CD14-positive monocyte (primary cell): Measurements from ENCODE around the gene POLK. TPM values are rescaled to one million over a fixed set of nuclear protein-coding genes. Genes with fewer than 3 reads are reported as not detected.

Experiments
- DNase-seq, 3 donors: peaks; one replicate each; pipeline ENCODE4 v3.0.0-alpha.2; 2011 to 2022
- H2AFZ ChIP-seq: 2 replicates; pipeline ENCODE4 v1.6.0; 2012; ENCODE audit warnings: mild to moderate bottlenecking, low read depth, low read length, inconsistent platforms; ENCODE audit not compliant: insufficient read depth, poor library complexity, severe bottlenecking
- H3K27ac ChIP-seq, 2 donors: 1 replicate in 1 of 2; 2 replicates in 1 of 2; pipeline ENCODE4 v1.5.1; 2012 to 2013; ENCODE audit warnings: low read length in 2 of 2, control low read depth in 1 of 2, inconsistent platforms in 1 of 2, low read depth in 1 of 2, mild to moderate bottlenecking in 1 of 2
- H3K27me3 ChIP-seq, 2 donors: one replicate each; pipeline versions ENCODE4 v1.6.0 to v1.6.1; 2011 to 2013; ENCODE audit warnings: low read length in 2 of 2; ENCODE audit not compliant: control insufficient read depth in 2 of 2, insufficient read depth in 2 of 2
- H3K36me3 ChIP-seq, 2 donors: replicated peaks in 1 of 2; 1 replicate in 1 of 2; 2 replicates in 1 of 2; pipeline versions ENCODE4 v1.5.1 to v1.6.1; 2012 to 2013; ENCODE audit warnings: low read length in 2 of 2, control low read depth in 1 of 2, inconsistent platforms in 1 of 2, mild to moderate bottlenecking in 1 of 2; ENCODE audit not compliant: insufficient read depth in 2 of 2, control insufficient read depth in 1 of 2
- H3K4me1 ChIP-seq, 2 donors: 1 replicate in 1 of 2; 2 replicates in 1 of 2; pipeline versions ENCODE4 v1.5.1 to v1.6.1; 2012 to 2013; ENCODE audit warnings: low read length in 2 of 2, control low read depth in 1 of 2, inconsistent platforms in 1 of 2, mild to moderate bottlenecking in 1 of 2, moderate library complexity in 1 of 2; ENCODE audit not compliant: insufficient read depth in 2 of 2, control insufficient read depth in 1 of 2
- H3K4me2 ChIP-seq: replicated peaks from 2 replicates; pipeline ENCODE3; 2012; ENCODE audit warnings: low read length, moderate library complexity, mild to moderate bottlenecking; ENCODE audit not compliant: poor library complexity, severe bottlenecking; ENCODE audit errors: extremely low read depth
- H3K4me3 ChIP-seq, 3 experiments: fragments of 200-600 bp in 1 of 3; sonication (generic) in 1 of 3; replicated peaks in 1 of 3; 1 replicate in 2 of 3; 2 replicates in 1 of 3; pipeline ENCODE4 v1.5.1; 2011 to 2013; ENCODE audit warnings: low read length in 3 of 3, mild to moderate bottlenecking in 3 of 3, control low read depth in 2 of 3, low read depth in 2 of 3, inconsistent platforms in 1 of 3, moderate library complexity in 1 of 3
- H3K79me2 ChIP-seq: 2 replicates; pipeline ENCODE4 v1.6.0; 2012; ENCODE audit warnings: mild to moderate bottlenecking, control low read depth, inconsistent platforms, low read length, moderate library complexity; ENCODE audit not compliant: insufficient read depth
- H3K9ac ChIP-seq: 2 replicates; pipeline ENCODE4 v1.6.0; 2017; ENCODE audit warnings: low read length, mild to moderate bottlenecking; ENCODE audit not compliant: insufficient read depth, poor library complexity, severe bottlenecking
- H3K9me3 ChIP-seq, 2 donors: replicated peaks in 1 of 2; 1 replicate in 1 of 2; 2 replicates in 1 of 2; pipeline versions ENCODE4 v1.5.1 to v1.6.1; 2012 to 2013; ENCODE audit warnings: low read length in 2 of 2, control low read depth in 1 of 2; ENCODE audit not compliant: control insufficient read depth in 1 of 2, insufficient read depth in 1 of 2
- H4K20me1 ChIP-seq: 2 replicates; pipeline ENCODE4 v1.6.0; 2012; ENCODE audit warnings: mild to moderate bottlenecking, low read length, control low read depth, moderate library complexity; ENCODE audit not compliant: insufficient read depth
- H3K27ac Mint-ChIP-seq, 7 donors: one replicate each; pipeline ENCODE4 v1.8.0; 2020; ENCODE audit warnings: mild to moderate bottlenecking in 7 of 7, mixed read lengths in 7 of 7, moderate library complexity in 6 of 7, inconsistent platforms in 2 of 7
- H3K27me3 Mint-ChIP-seq, 3 donors: one replicate each; pipeline ENCODE4 v1.8.0; 2021 to 2022; ENCODE audit warnings: low read depth in 3 of 3, mild to moderate bottlenecking in 3 of 3, mixed read lengths in 3 of 3, moderate library complexity in 3 of 3, inconsistent platforms in 1 of 3
- H3K36me3 Mint-ChIP-seq, 2 donors: one replicate each; pipeline ENCODE4 v1.8.0; 2020; ENCODE audit warnings: mixed read lengths in 2 of 2, inconsistent platforms in 1 of 2, mild to moderate bottlenecking in 1 of 2
- H3K4me1 Mint-ChIP-seq: one replicate; pipeline ENCODE4 v1.8.0; 2020; ENCODE audit warnings: mild to moderate bottlenecking, mixed read lengths
- H3K4me3 Mint-ChIP-seq, 2 donors: one replicate each; pipeline ENCODE4 v1.8.0; 2020; ENCODE audit warnings: mild to moderate bottlenecking in 2 of 2, mixed read lengths in 2 of 2, moderate library complexity in 1 of 2
- H3K9me3 Mint-ChIP-seq, 7 donors: one replicate each; pipeline ENCODE4 v1.8.0; 2020 to 2022; ENCODE audit warnings: mixed read lengths in 7 of 7, mild to moderate bottlenecking in 6 of 7, moderate library complexity in 6 of 7, inconsistent platforms in 2 of 7
- WGBS: methylation state at CpG from one replicate; pipeline ENCODE4 v1.1.5; 2013; ENCODE audit warnings: missing lambda C conversion rate; ENCODE audit not compliant: insufficient coverage; 5-methylcytosine and 5-hydroxymethylcytosine counted together
- intact Hi-C, 2 donors: fragments of 100-400 bp; cut with micrococcal nuclease; formaldehyde crosslinking; loops; one replicate each; pipeline versions ENCODE4 v1.15.0 to v1.15.1; 2023
- polyA plus RNA-seq, 3 donors: library from polyadenylated mRNA; depleted of rRNA in 1 of 3; unstranded in 2 of 3; stranded (reverse) in 1 of 3; fragments of 300-500 nt in 2 of 3; fragments of >200 nt in 1 of 3; fragmentation: Illumina TruSeq in 2 of 3; gene quantifications; 1 replicate in 2 of 3; 2 replicates in 1 of 3; pipeline ENCODE4 v1.2.3, GENCODE V29; 2012 to 2021
- TF ChIP-seq, protein P1 (sequence below): fragments of 200-600 bp; IDR thresholded peaks from one replicate; pipeline ENCODE4 v1.8.0; 2022; ENCODE audit warnings: antibody characterized with exemption, mild to moderate bottlenecking

Gene POLK
- polyA plus RNA-seq, 3 donors, result 18.1 to 27.2 (median 22.3) TPM

DNA sequence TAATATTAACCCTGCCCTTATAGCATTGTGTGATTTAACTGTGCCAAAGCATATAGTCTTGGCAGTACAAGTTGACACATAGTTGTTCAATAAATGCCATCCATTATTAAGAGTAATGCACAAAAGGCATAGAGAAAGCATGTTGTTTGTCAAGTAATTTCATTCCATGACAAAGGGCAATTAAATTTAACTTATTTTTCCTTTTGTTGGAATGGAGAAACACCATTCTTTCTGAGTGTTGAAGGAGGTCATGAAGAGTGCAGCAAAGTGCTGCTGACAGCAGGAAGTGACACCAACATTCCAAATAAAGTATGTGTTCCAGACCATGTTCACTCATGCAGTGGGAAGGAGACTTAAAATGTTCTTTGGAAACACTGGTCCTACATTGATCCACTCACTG lies 128.7 kb downstream of the POLK start:
- Histone ChIP-seq H3K27ac (no peak overlapping the region), H3K4me1 (no peaks in the 10 kb centered on the region), H3K9ac (no peak overlapping the region), H3K4me3 (no peak overlapping the region), H3K4me2 (no peak overlapping the region), H4K20me1 (no peaks in the 10 kb centered on the region), H2AFZ (no peak overlapping the region), H3K9me3 (no peaks in the 10 kb centered on the region), H3K79me2 (no peaks in the 10 kb centered on the region), H3K36me3 (no peaks in the 10 kb centered on the region), H3K27me3 (no peaks in the 10 kb centered on the region)
- TF ChIP-seq, protein P1, sequence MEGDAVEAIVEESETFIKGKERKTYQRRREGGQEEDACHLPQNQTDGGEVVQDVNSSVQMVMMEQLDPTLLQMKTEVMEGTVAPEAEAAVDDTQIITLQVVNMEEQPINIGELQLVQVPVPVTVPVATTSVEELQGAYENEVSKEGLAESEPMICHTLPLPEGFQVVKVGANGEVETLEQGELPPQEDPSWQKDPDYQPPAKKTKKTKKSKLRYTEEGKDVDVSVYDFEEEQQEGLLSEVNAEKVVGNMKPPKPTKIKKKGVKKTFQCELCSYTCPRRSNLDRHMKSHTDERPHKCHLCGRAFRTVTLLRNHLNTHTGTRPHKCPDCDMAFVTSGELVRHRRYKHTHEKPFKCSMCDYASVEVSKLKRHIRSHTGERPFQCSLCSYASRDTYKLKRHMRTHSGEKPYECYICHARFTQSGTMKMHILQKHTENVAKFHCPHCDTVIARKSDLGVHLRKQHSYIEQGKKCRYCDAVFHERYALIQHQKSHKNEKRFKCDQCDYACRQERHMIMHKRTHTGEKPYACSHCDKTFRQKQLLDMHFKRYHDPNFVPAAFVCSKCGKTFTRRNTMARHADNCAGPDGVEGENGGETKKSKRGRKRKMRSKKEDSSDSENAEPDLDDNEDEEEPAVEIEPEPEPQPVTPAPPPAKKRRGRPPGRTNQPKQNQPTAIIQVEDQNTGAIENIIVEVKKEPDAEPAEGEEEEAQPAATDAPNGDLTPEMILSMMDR, result no peak
- Mint-ChIP-seq H3K27ac (no peak overlapping the region), H3K36me3 (no peaks in the 10 kb centered on the region), H3K27me3 (peaks cover 0 to 4% (median 2%) of the 10 kb centered on the region in 3 donors), H3K4me1 (no peaks in the 10 kb centered on the region), H3K4me3 (no peak overlapping the region), H3K9me3 (peaks cover 0 to 10% (median 0%) of the 10 kb centered on the region in 7 donors)
- intact Hi-C loops, result no loop called here
- no peak for DNase-seq

GRCh38 chr5:75640826-75641225 lies 129.1 kb downstream of the POLK start:
- no peaks in the 10 kb centered on the region for H3K4me1 Mint-ChIP-seq
- H3K79me2 ChIP-seq, result no peaks in the 10 kb centered on the region
- H3K4me1 ChIP-seq, result no peaks in the 10 kb centered on the region
- H2AFZ ChIP-seq, result no peak overlapping the region
- no peak overlapping the region for H3K27ac ChIP-seq
- peaks cover 0 to 10% (median 0%) of the 10 kb centered on the region in 7 donors for H3K9me3 Mint-ChIP-seq
- no peak overlapping the region for H3K27ac Mint-ChIP-seq
- peaks cover 0 to 4% (median 2%) of the 10 kb centered on the region in 3 donors for H3K27me3 Mint-ChIP-seq
- H3K4me3 Mint-ChIP-seq, result no peak overlapping the region
- no CpG with 5 or more reads among the region's 2 CpGs for WGBS
- H3K4me3 ChIP-seq, result no peak overlapping the region
- H3K4me2 ChIP-seq, result no peak overlapping the region
- intact Hi-C loops, result no loop called here
- TF ChIP-seq, protein P1, result no peak
- no peaks in the 10 kb centered on the region for H3K27me3 ChIP-seq
- H4K20me1 ChIP-seq, result no peaks in the 10 kb centered on the region
- H3K9me3 ChIP-seq, result no peaks in the 10 kb centered on the region
- no peaks in the 10 kb centered on the region for H3K36me3 Mint-ChIP-seq
- no peak overlapping the region for H3K9ac ChIP-seq
- no peak for DNase-seq
- no peaks in the 10 kb centered on the region for H3K36me3 ChIP-seq
